Measurements from ENCODE around the gene PHKA1. TPM values are rescaled to one million over a fixed set of nuclear protein-coding genes. Genes with fewer than 3 reads are reported as not detected.

Gene PHKA1
- total and polyA plus RNA-seq, 7 donors = 14.7 to 112 (median 54.4) TPM

DNA sequence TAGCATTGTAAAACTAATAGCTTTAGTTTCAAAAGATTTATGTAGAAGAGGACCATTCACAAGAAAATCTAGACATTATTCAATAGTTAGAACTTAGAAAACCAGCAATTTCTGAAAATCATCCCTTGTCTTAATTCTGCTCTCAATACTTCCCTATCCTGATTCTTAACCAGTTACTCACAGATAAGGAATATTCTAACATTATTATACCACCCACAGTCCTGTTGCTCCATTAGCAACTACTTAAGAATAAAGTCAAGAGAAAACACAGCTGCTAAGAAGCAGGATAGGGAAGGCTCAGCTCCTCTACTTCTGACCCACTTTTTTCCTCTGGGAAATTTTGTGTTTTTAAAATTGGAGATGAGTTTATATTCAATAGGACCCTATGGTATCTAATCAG is 47.7 kb downstream of the PHKA1 start:
- H3K27me3 ChIP-seq (ENCODE audit: insufficient read depth in 3 of 3, low read length in 2 of 3) = no peaks in the 10 kb centered on the region
- no peaks in the 10 kb centered on the region for H3K36me3 ChIP-seq (ENCODE audit: insufficient read depth in 1 of 2, low read depth in 1 of 2)
- no peak overlapping the region for H3K4me3 ChIP-seq
- TF ChIP-seq CTCF (IDR thresholded peaks at IDR 0.05) = no peak
- H3K27ac ChIP-seq = no peak overlapping the region
- intact Hi-C loops (cut with DNase I) = no loop called here
- H3K4me1 ChIP-seq = no peaks in the 10 kb centered on the region
- DNase-seq (no peak), ATAC-seq (no peak)
- H3K9me3 ChIP-seq = no peaks in the 10 kb centered on the region

GRCh38 chrX:72663737-72664136 is 50.4 kb downstream of the PHKA1 start:
- Histone ChIP-seq H3K36me3 (ENCODE audit: insufficient read depth in 1 of 2, low read depth in 1 of 2) (no peaks in the 10 kb centered on the region), H3K4me1 (peaks cover 9% of the 10 kb centered on the region), H3K27ac (no peak overlapping the region), H3K9me3 (no peaks in the 10 kb centered on the region), H3K4me3 (no peak overlapping the region), H3K27me3 (ENCODE audit: insufficient read depth in 3 of 3, low read length in 2 of 3) (peaks cover 0 to 1% (median 0%) of the 10 kb centered on the region in 3 donors)
- intact Hi-C loops (cut with DNase I) = no loop called here
- DNase-seq (no peak), ATAC-seq (no peak)
- no peak for TF ChIP-seq CTCF (IDR thresholded peaks at IDR 0.05)

DNA sequence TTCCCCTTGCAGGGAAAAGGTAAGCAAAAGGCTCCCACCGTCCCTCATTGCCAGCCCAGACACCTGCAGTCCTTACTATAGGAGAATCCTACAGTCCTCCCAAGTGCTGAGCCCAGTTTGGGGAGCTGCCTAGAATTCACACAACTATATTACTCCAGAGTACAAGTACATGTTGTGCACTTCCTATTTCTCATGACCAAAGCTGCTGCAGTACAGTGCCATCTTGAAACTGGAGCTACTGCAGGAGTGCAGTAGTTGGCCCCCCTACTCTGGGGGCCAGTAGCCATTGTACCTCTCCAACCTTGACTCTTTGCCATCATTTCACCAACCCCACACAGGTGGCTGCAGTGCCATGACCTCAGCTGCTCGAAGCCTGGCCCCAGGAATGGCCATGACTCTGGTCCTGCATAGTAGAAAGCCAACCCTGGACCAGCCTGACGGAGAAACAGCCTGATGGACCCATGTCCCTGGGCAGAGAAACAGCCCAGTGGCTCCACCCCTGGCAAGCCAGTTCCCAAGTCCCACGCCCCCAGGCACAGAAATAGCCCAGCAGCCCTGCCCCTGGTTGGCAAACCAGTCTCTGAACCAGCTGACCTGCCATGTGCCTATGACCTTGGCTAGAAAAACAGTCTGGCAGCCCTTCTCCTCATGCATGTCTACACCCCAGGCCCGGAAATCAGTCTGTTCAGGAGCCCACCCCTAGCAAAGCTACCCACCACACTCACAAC is 51.9 kb downstream of the PHKA1 start:
- H3K27ac ChIP-seq = no peak overlapping the region
- DNase-seq (peak; percentile 14 to 62), ATAC-seq (peak; percentile 21 to 81 (median 74))
- peaks cover 9% of the 10 kb centered on the region for H3K4me1 ChIP-seq
- H3K27me3 ChIP-seq (ENCODE audit: insufficient read depth in 3 of 3, low read length in 2 of 3) = peaks cover 0 to 4% (median 0%) of the 10 kb centered on the region in 3 donors
- intact Hi-C loops (cut with DNase I) = no loop called here
- no peaks in the 10 kb centered on the region for H3K36me3 ChIP-seq (ENCODE audit: insufficient read depth in 1 of 2, low read depth in 1 of 2)
- H3K9me3 ChIP-seq = no peaks in the 10 kb centered on the region
- 36 to 55% (median 38%) methylated on average over 5 of the region's 5 CpGs for WGBS, 3 donors
- H3K4me3 ChIP-seq = no peak overlapping the region
- TF ChIP-seq CTCF (IDR thresholded peaks at IDR 0.05) = no peak

- no peaks in the 10 kb centered on the region for H3K36me3 ChIP-seq (ENCODE audit: insufficient read depth in 1 of 2, low read depth in 1 of 2)
- H3K27me3 ChIP-seq (ENCODE audit: insufficient read depth in 3 of 3, low read length in 2 of 3) = peaks cover 0 to 4% (median 0%) of the 10 kb centered on the region in 3 donors
- TF ChIP-seq CTCF (IDR thresholded peaks at IDR 0.05) = no peak
- ATAC-seq (peak in 2 of 4 donors; percentile 69 to 73), DNase-seq (no peak)
- H3K27ac ChIP-seq = no peak overlapping the region
- no peaks in the 10 kb centered on the region for H3K9me3 ChIP-seq
- peaks cover 9% of the 10 kb centered on the region for H3K4me1 ChIP-seq
- intact Hi-C loops (cut with DNase I) = no loop called here
- no peak overlapping the region for H3K4me3 ChIP-seq
Measured at GRCh38 chrX:72659723-72660122, 54.4 kb downstream of the PHKA1 start.

DNA sequence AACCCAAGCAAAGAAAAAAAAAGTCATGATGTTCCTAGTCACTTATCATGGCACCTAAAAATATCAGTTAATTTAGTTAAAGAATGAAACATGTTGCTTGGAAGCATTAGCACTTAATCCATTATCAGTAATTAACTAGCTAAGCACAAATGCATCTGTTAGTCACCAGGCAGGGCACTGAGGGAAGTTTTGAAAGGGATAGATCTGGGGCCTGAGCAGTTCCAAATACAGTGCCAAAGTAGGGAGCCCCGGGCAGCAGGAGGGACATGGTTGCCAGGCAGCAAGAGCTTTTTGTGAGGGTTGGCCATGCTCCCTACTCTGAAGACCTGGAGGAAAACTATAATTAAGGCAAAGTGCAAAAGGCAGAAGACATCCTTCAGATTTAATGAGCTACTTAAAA is 62.0 kb downstream of the PHKA1 start:
- DNase-seq (no peak), ATAC-seq (no peak)
- whole genome bisulfite sequencing, 3 donors = 14 to 44% (median 29%) methylated on average over 1 of the region's 1 CpG
- Histone ChIP-seq H3K27ac (no peak overlapping the region), H3K4me1 (no peaks in the 10 kb centered on the region), H3K36me3 (ENCODE audit: insufficient read depth in 1 of 2, low read depth in 1 of 2) (peaks cover 3 to 34% of the 10 kb centered on the region in 2 donors), H3K27me3 (ENCODE audit: insufficient read depth in 3 of 3, low read length in 2 of 3) (peaks cover 0 to 12% (median 0%) of the 10 kb centered on the region in 3 donors), H3K4me3 (no peak overlapping the region), H3K9me3 (no peaks in the 10 kb centered on the region)
- no peak for TF ChIP-seq CTCF (IDR thresholded peaks at IDR 0.05)
- intact Hi-C loops (cut with DNase I) = no loop called here

Measured in psoas muscle (tissue), 8 donors.